Fibroblast of the aortic adventitia (primary cell): ENCODE measurements around the gene HSD3B7. TPM values are rescaled to one million over a fixed set of nuclear protein-coding genes. Genes with fewer than 3 reads are reported as not detected.

Source experiments
- DNase-seq: peaks from one replicate; pipeline ENCODE4 v3.0.0-alpha.2; 2010; ENCODE audit warnings: low read depth
- H3K4me3 ChIP-seq: 2 replicates; pipeline ENCODE4 v1.5.1; 2011; ENCODE audit warnings: low read depth, mild to moderate bottlenecking, control low read depth, low read length, moderate library complexity
- total RNA-seq: library from RNA; depleted of rRNA; stranded (reverse); fragments of >200 nt; gene quantifications from 2 replicates; pipeline ENCODE4 v1.2.3, GENCODE V29; 2012; ENCODE audit warnings: low replicate concordance
- TF ChIP-seq, protein P1 (sequence below): IDR thresholded peaks from 2 replicates; pipeline ENCODE4 v1.5.1; 2011; ENCODE audit warnings: mild to moderate bottlenecking, low read length, control low read depth, inconsistent platforms; ENCODE audit not compliant: insufficient read depth

The HSD3B7 gene
- total RNA-seq, 1 donor, result 60.9 TPM

DNA sequence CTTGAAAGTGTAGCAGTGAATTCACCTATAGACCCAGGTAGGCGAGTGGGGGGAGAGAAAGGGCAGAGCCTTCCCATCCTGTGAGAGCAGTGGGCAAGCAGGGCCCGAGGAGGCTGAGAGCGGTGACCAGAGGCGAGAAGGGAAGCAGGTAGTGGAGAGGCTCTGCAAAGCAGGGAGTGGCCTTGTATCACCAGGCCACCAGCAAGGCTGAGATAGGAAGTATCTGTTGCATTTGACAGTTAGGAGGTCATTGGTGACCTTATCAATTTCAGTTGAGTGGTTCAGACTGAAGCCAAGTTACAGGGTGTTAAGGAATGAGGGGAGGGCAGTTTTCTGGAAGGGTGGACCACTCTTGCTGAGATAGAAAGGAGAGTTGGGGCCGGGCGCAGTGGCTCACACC is 10.7 kb upstream of the HSD3B7 start:
- no peak for DNase-seq
- TF ChIP-seq, protein P1, sequence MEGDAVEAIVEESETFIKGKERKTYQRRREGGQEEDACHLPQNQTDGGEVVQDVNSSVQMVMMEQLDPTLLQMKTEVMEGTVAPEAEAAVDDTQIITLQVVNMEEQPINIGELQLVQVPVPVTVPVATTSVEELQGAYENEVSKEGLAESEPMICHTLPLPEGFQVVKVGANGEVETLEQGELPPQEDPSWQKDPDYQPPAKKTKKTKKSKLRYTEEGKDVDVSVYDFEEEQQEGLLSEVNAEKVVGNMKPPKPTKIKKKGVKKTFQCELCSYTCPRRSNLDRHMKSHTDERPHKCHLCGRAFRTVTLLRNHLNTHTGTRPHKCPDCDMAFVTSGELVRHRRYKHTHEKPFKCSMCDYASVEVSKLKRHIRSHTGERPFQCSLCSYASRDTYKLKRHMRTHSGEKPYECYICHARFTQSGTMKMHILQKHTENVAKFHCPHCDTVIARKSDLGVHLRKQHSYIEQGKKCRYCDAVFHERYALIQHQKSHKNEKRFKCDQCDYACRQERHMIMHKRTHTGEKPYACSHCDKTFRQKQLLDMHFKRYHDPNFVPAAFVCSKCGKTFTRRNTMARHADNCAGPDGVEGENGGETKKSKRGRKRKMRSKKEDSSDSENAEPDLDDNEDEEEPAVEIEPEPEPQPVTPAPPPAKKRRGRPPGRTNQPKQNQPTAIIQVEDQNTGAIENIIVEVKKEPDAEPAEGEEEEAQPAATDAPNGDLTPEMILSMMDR, result no peak
- no peak overlapping the region for H3K4me3 ChIP-seq

DNA sequence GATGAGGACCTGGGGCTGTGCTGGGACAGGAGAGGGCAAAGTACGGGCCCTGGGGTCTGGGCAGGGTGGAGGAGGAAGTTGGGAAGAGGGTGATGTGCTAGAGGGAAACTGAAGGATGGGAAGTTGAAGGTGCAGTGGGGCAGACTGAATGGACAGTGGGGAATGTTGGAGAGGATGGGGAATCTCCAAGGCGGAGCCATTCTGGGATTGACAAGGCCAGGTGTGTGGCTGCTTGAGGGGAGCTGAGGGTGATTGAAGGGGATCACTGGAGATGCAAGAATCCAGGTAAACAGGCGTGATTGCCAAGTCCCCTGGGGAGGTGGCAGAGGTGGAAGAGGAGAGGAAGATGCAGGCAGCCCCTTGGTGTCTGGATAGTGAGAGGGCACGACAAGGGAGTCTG is 8.5 kb upstream of the HSD3B7 start:
- TF ChIP-seq, protein P1, result no peak
- no peak overlapping the region for H3K4me3 ChIP-seq
- no peak for DNase-seq

DNA sequence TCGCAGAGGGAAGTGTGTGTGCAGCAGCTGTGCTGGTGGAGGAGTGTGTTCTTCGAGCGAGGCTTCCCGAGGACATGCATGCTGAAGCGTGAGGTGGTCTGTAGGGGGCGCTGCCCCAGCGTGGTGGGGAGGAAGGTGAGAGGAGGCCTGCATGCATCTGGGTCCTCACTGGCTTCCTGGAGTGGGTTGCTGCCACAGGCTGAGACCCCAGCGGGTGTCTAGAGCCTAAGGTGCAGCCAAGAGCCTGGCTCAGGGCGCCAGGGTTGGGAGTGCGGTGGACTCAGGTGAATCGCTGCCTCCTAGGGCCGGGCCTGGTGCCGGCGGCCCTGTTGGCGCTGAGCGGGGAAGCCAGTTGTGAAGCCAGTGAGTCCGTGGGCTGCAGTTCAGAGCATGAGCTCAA is 7.5 kb upstream of the HSD3B7 start:
- no peak overlapping the region for H3K4me3 ChIP-seq
- no peak for DNase-seq
- TF ChIP-seq, protein P1, result peak; percentile 38

DNA sequence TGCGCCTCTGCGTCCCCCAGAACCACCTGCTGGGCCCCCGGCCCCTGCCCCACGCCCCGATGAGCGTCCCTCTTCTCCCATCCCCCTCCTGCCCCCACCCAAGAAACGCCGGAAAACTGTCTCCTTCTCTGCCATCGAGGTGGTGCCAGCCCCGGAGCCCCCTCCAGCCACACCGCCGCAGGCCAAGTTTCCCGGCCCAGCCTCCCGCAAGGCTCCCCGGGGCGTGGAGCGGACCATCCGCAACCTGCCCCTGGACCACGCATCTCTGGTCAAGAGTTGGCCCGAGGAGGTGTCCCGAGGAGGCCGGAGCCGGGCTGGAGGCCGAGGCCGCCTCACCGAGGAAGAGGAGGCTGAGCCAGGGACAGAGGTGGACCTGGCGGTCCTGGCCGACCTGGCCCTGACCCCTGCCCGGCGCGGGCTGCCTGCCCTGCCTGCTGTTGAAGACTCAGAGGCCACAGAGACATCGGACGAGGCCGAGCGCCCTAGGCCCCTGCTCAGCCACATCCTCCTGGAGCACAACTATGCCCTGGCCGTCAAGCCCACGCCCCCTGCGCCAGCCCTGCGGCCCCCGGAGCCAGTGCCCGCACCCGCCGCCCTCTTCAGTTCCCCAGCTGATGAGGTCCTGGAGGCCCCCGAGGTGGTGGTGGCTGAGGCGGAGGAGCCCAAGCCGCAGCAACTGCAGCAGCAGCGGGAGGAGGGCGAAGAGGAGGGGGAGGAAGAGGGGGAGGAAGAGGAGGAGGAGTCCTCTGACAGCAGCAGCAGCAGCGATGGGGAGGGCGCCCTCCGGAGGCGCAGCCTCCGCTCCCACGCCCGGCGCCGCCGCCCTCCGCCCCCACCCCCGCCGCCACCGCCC is 5.6 kb upstream of the HSD3B7 start:
- TF ChIP-seq, protein P1, result no peak
- no peak overlapping the region for H3K4me3 ChIP-seq
- no peak for DNase-seq

DNA sequence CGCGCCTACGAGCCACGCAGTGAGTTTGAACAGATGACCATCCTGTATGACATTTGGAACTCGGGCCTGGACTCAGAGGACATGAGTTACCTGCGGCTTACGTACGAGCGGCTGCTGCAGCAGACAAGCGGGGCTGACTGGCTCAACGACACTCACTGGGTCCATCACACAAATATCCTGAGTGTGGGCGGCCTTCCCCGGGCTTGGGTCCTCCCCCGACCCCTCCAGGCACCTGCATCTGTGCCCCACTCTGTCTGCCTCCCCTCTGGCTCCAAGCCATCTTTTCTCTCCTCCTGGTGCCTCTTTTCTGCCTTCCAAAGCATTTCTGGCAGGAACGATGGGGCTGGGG is 5.0 kb upstream of the HSD3B7 start:
- no peak for DNase-seq
- TF ChIP-seq, protein P1, result no peak

DNA sequence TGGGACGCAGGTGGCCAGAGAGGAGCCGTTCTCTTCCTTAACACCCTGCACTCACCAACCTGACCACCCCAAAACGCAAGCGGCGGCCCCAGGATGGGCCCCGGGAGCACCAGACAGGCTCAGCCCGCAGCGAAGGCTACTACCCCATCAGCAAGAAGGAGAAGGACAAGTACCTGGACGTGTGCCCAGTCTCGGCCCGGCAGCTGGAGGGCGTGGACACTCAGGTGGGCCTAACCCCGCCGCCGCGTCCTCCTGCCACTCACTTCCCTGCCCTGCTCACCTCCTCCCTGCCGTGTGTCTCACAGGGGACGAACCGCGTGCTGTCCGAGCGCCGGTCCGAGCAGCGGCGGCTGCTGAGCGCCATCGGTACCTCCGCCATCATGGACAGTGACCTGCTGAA is 4.6 kb upstream of the HSD3B7 start:
- TF ChIP-seq, protein P1, result no peak
- DNase-seq, result no peak
- no peak overlapping the region for H3K4me3 ChIP-seq

More for the DNA sequence above, 5.0 kb upstream of the HSD3B7 start:
- H3K4me3 ChIP-seq, result no peak overlapping the region

DNA sequence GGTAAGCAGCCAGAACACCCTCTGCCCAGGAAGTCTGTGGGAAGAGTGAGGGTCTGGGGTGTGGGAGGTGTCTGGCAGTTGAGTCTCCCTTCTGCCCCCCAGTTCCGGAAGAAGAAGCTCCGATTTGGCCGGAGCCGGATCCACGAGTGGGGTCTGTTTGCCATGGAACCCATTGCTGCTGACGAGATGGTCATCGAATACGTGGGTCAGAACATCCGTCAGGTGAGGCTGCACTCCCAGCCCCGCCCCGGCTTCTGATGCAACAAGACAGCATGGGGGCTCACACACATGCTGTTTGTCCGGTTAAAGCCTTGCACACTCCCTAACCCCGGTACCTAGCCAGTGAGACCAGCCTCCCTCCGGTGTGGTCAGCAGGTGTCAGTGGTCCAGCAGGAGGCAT is 4.0 kb upstream of the HSD3B7 start:
- DNase-seq, result no peak
- H3K4me3 ChIP-seq, result no peak overlapping the region
- TF ChIP-seq, protein P1, result no peak
